Gastroesophageal sphincter (tissue), 4 donors: ENCODE data around the gene FAM50A. TPM values are rescaled to one million over a fixed set of nuclear protein-coding genes. Genes with fewer than 3 reads are reported as not detected.

Experiments used
- ATAC-seq: fragments of 150-250 bp; one replicate; pipeline ENCODE4 v1.9.1; 2016; ENCODE audit warnings: mild to moderate bottlenecking, moderate library complexity
- H3K27ac ChIP-seq, 4 donors: fragments of 200-600 bp; sonication (generic) in 3 of 4; 1 replicate in 3 of 4; 2 replicates in 1 of 4; pipeline ENCODE4 v1.5.1; 2016 to 2019
- H3K27me3 ChIP-seq: fragments of 200-600 bp; sonication (generic); one replicate; pipeline ENCODE4 v1.5.1; 2019
- H3K36me3 ChIP-seq, 2 donors: fragments of 200-600 bp; sonication (generic); one replicate each; pipeline ENCODE4 v1.5.1; 2019; ENCODE audit warnings: control low read depth in 1 of 2
- H3K4me1 ChIP-seq, 3 donors: fragments of 200-600 bp; sonication (generic); 1 replicate in 2 of 3; 2 replicates in 1 of 3; pipeline ENCODE4 v1.5.1; 2016 to 2019; ENCODE audit warnings: control low read depth in 2 of 3
- H3K4me3 ChIP-seq, 2 donors: fragments of 200-600 bp; sonication (generic); one replicate each; pipeline ENCODE4 v1.5.1; 2019; ENCODE audit warnings: mild to moderate bottlenecking in 1 of 2, moderate library complexity in 1 of 2
- H3K9me3 ChIP-seq, 3 donors: fragments of 200-600 bp; sonication (generic); one replicate each; pipeline ENCODE4 v1.5.1; 2017 to 2019; ENCODE audit warnings: control low read depth in 2 of 3
- CTCF ChIP-seq, 4 experiments: fragments of 200-600 bp in 2 of 4; fragments of 450-650 bp in 2 of 4; sonication (generic) in 1 of 4; IDR thresholded peaks; one replicate each; pipeline ENCODE4 v1.5.1; 2017 to 2019; ENCODE audit warnings: antibody characterized with exemption in 4 of 4, mild to moderate bottlenecking in 2 of 4, moderate library complexity in 2 of 4
- EP300 ChIP-seq: sonication (generic); formaldehyde crosslinking; IDR thresholded peaks from one replicate; pipeline ENCODE4 v1.6.1; 2017; ENCODE audit warnings: antibody characterized with exemption, mild to moderate bottlenecking
- POLR2A ChIP-seq, 2 donors: fragments of 450-650 bp; IDR thresholded peaks; one replicate each; pipeline ENCODE4 v1.6.1; 2017; ENCODE audit warnings: antibody characterized with exemption in 2 of 2, mild to moderate bottlenecking in 2 of 2, moderate library complexity in 1 of 2
- POLR2AphosphoS5 ChIP-seq: sonication (generic); formaldehyde crosslinking; IDR thresholded peaks from one replicate; pipeline ENCODE4 v1.6.1; 2017; ENCODE audit warnings: antibody characterized with exemption
- WGBS, 2 donors: methylation state at CpG; one replicate each; pipeline ENCODE4 v1.1.5; 2018; ENCODE audit warnings: low coverage in 1 of 2; 5-methylcytosine and 5-hydroxymethylcytosine counted together
- total RNA-seq, 4 donors: library from RNA; depleted of rRNA; stranded (reverse); fragments of >200 nt; gene quantifications; one replicate each; pipeline ENCODE4 v1.1.0, GENCODE V29; 2016

FAM50A gene
- total RNA-seq, 4 donors from 2014 or later = 49.8 to 58.2 (median 53.4) TPM

- Histone ChIP-seq H3K9me3 (no peaks in the 10 kb centered on the region), H3K27ac (no peak overlapping the region), H3K4me3 (no peak overlapping the region), H3K27me3 (no peaks in the 10 kb centered on the region), H3K4me1 (peaks cover 0 to 52% (median 0%) of the 10 kb centered on the region in 3 donors), H3K36me3 (peaks cover 0 to 46% of the 10 kb centered on the region in 2 donors)
- WGBS, 2 donors = no CpG with 5 or more reads among the region's 18 CpGs
- no peak for ATAC-seq
- TF ChIP-seq CTCF (IDR thresholded peaks at IDR 0.05) (no peak), POLR2A (IDR thresholded peaks at IDR 0.05) (no peak), EP300 (no peak), POLR2AphosphoS5 (no peak)
These were observed 4.1 kb upstream of the FAM50A start for GRCh38 chrX:154439841-154440240.

DNA sequence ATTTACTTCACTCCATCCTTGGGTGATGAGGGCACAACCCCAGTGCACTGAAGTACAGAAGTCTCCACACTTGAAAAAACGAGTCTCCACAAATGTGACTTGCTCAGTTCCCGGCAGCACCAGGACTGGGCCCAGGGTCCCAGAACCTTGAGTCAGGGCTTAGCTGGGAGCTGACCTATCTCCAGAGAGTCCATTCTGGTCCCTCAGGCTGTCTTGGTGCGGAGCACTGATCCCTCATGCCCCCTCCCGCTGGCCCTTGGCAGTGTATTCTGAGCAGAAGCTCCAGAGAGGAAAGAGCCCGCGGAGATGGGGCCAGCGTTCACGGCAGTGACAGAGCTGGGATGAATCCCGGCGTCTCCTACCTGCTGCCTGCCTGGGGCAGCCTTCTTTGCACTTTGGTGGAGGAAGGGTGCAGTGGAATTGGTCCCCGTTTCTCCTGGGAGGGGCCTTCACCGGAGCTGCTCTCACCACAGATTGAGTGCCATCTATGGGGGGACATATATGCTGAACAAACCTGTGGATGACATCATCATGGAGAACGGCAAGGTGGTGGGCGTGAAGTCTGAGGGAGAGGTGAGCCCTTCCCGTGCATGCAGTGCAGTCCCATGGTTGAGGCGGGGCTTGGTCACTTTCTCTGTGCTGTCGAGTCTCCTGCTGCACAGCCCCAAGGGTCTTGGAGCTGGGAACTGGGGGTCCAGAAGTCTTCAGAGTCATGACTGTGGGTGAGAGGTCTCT lies 3.2 kb upstream of the FAM50A start:
- no peaks in the 10 kb centered on the region for H3K27me3 ChIP-seq
- 26% methylated on average over 3 of the region's 17 CpGs; no CpG with 5 or more reads in 1 of the 2 donors for WGBS, 2 donors
- H3K9me3 ChIP-seq = no peaks in the 10 kb centered on the region
- no peak overlapping the region for H3K27ac ChIP-seq
- no peak for ATAC-seq
- H3K4me3 ChIP-seq = no peak overlapping the region
- peaks cover 0 to 36% of the 10 kb centered on the region in 2 donors for H3K36me3 ChIP-seq
- TF ChIP-seq EP300 (no peak), POLR2AphosphoS5 (no peak), CTCF (IDR thresholded peaks at IDR 0.05) (no peak), POLR2A (IDR thresholded peaks at IDR 0.05) (no peak)
- H3K4me1 ChIP-seq = peaks cover 0 to 61% (median 0%) of the 10 kb centered on the region in 3 donors

- TF ChIP-seq CTCF (IDR thresholded peaks at IDR 0.05) = no peak
- TF ChIP-seq POLR2A (IDR thresholded peaks at IDR 0.05) = no peak
- TF ChIP-seq POLR2AphosphoS5 = no peak
- no peak for TF ChIP-seq EP300
- Histone ChIP-seq H3K4me3 (no peak overlapping the region), H3K27me3 (no peaks in the 10 kb centered on the region), H3K9me3 (no peaks in the 10 kb centered on the region), H3K4me1 (peaks cover 0 to 59% (median 0%) of the 10 kb centered on the region in 3 donors), H3K36me3 (peaks cover 0 to 38% of the 10 kb centered on the region in 2 donors), H3K27ac (no peak overlapping the region)
- no CpG with 5 or more reads among the region's 11 CpGs for WGBS, 2 donors
- no peak for ATAC-seq
These were observed 2.4 kb upstream of the FAM50A start for GRCh38 chrX:154441564-154441963.

GRCh38 chrX:154441984-154442707 lies 1.8 kb upstream of the FAM50A start:
- Histone ChIP-seq H3K4me1 (peaks cover 0 to 59% (median 0%) of the 10 kb centered on the region in 3 donors), H3K27ac (peak overlapping the region in 2 of 4 donors; percentile 11 to 15), H3K4me3 (no peak overlapping the region), H3K36me3 (peaks cover 0 to 44% of the 10 kb centered on the region in 2 donors), H3K9me3 (no peaks in the 10 kb centered on the region), H3K27me3 (no peaks in the 10 kb centered on the region)
- 60 to 71% methylated on average over 1 to 8 of the region's 21 CpGs for WGBS, 2 donors
- ATAC-seq = no peak
- TF ChIP-seq EP300 (no peak), POLR2A (IDR thresholded peaks at IDR 0.05) (no peak), POLR2AphosphoS5 (no peak), CTCF (IDR thresholded peaks at IDR 0.05) (no peak)
